Measurements from ENCODE around the gene OTUD7B.
A peak's percentile ranks its signal among the peaks of the same experiment; 100 is the strongest.
"Not testable (repeated sequence)": the region's sequence is repeated elsewhere in the genome, so short reads cannot be mapped to it uniquely, and the experiment has no call there.

Gene OTUD7B

DNA sequence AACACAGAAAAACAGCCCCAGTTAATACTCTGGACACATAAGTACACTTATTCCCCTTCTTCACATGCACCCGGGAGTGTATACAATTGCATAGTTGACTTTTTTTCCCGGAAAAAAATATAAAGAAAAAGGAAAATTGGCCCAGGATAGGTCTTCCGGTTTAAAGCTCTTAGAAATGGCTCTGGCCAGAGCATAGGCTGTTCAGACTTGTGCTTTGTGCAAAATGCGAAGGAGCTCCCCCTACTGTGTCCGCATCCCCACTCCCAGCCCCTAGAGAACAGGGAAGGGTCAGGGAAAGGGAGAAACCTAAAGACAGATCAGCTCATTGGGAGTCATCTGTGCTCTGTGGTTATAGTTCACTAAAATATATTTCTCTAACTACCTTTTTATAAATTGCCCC is 68.3 kb downstream of the OTUD7B start (continued):
- TF ChIP-seq, protein P1, sequence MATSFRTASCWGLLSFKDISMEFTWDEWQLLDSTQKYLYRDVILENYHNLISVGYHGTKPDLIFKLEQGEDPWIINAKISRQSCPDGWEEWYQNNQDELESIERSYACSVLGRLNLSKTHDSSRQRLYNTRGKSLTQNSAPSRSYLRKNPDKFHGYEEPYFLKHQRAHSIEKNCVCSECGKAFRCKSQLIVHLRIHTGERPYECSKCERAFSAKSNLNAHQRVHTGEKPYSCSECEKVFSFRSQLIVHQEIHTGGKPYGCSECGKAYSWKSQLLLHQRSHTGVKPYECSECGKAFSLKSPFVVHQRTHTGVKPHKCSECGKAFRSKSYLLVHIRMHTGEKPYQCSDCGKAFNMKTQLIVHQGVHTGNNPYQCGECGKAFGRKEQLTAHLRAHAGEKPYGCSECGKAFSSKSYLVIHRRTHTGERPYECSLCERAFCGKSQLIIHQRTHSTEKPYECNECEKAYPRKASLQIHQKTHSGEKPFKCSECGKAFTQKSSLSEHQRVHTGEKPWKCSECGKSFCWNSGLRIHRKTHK (tag by site-specific recombination; IDR thresholded peaks at IDR 0.05) = no peak
- TF ChIP-seq ZSCAN30 (tag by site-specific recombination; IDR thresholded peaks at IDR 0.05) (no peak), ZNF362 (tag by site-specific recombination; IDR thresholded peaks at IDR 0.05) (no peak), ZFP37 (tag by site-specific recombination; IDR thresholded peaks at IDR 0.05) (no peak), ZFP3 (tag by site-specific recombination; IDR thresholded peaks at IDR 0.05; ENCODE audit: low read depth) (no peak), ZNF112 (tag by site-specific recombination; IDR thresholded peaks at IDR 0.05) (no peak), BCL11A (tag by site-specific recombination; IDR thresholded peaks at IDR 0.05; ENCODE audit: low read depth) (no peak), KLF9 (tag by site-specific recombination; IDR thresholded peaks at IDR 0.05; ENCODE audit: low read depth) (no peak), HIC1 (tag by site-specific recombination; IDR thresholded peaks at IDR 0.05) (no peak)

- H3K36me3 ChIP-seq (ENCODE audit: control insufficient read depth in 2 of 2, insufficient read depth in 1 of 2, low read length in 2 of 2) = peaks cover 0 to 21% of the 10 kb centered on the region in 2 experiments; a peak in 1 of 3 replicates
- POLR2A ChIA-PET = interaction anchor here (4.3 kb wide), 1 partner anchor 52 kb away, joined by 48 read pairs; a partner anchor contains a TSS
- peak; percentile 63; the same call in 1 of the 2 replicates for TF ChIP-seq ZNF394 (tag by site-specific recombination; IDR thresholded peaks at IDR 0.05; ENCODE audit: borderline replicate concordance)
- no peak for TF ChIP-seq ZSCAN18 (tag by site-specific recombination; IDR thresholded peaks at IDR 0.05)
- TF ChIP-seq, protein P2, sequence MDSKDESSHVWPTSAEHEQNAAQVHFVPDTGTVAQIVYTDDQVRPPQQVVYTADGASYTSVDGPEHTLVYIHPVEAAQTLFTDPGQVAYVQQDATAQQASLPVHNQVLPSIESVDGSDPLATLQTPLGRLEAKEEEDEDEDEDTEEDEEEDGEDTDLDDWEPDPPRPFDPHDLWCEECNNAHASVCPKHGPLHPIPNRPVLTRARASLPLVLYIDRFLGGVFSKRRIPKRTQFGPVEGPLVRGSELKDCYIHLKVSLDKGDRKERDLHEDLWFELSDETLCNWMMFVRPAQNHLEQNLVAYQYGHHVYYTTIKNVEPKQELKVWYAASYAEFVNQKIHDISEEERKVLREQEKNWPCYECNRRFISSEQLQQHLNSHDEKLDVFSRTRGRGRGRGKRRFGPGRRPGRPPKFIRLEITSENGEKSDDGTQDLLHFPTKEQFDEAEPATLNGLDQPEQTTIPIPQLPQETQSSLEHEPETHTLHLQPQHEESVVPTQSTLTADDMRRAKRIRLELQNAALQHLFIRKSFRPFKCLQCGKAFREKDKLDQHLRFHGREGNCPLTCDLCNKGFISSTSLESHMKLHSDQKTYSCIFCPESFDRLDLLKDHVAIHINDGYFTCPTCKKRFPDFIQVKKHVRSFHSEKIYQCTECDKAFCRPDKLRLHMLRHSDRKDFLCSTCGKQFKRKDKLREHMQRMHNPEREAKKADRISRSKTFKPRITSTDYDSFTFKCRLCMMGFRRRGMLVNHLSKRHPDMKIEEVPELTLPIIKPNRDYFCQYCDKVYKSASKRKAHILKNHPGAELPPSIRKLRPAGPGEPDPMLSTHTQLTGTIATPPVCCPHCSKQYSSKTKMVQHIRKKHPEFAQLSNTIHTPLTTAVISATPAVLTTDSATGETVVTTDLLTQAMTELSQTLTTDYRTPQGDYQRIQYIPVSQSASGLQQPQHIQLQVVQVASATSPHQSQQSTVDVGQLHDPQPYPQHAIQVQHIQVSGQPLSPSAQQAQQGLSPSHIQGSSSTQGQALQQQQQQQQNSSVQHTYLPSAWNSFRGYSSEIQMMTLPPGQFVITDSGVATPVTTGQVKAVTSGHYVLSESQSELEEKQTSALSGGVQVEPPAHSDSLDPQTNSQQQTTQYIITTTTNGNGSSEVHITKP (tag by site-specific recombination; IDR thresholded peaks at IDR 0.05) = peak; percentile 98
- H3K27ac ChIP-seq (ENCODE audit: extremely low read depth, low read depth, low read length) = no peak overlapping the region
- no peak overlapping the region for H3K4me3 ChIP-seq (ENCODE audit: low read depth, low read length)
- CTCF ChIA-PET = interaction anchor here (0.6 to 1.2 kb wide), 4 partner anchors 10 to 117 kb away, joined by 3 to 10 read pairs (median 4); no protein-coding TSS in a partner anchor
- no peaks in the 10 kb centered on the region for H3K9me3 ChIP-seq (ENCODE audit: control insufficient read depth, insufficient read depth, low read depth, low read length)
- peaks cover 6% of the 10 kb centered on the region; the same call in 1 of the 2 replicates for H3K4me1 ChIP-seq (ENCODE audit: control insufficient read depth, insufficient read depth, low read length)
Observed at GRCh38 chr1:149940427-149940826, 70.1 kb downstream of the OTUD7B start.

DNA sequence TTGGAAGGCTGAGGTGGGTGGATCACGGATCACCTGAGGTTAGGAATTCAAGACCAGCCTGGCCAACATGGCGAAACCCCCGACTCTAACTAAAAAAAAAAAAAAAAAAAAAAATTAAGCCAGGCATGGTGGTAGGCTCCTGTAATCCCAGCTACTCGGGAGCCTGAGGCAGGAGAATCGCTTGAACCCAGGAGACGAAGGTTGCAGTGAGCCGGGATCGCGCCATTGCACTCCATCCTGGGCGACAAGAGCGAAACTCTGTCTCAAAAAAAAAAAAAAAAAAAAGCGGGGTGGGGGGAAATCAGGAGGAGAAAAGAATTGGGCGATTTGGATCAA is 71.9 kb downstream of the OTUD7B start:
- ChIA-PET CTCF (interaction anchor here (0.9 kb wide), 1 partner anchor 23 kb away, joined by 3 read pairs; no protein-coding TSS in a partner anchor), POLR2A (interaction anchor here (0.6 to 4.3 kb wide), 9 partner anchors 9 to 405 kb away, joined by 3 to 48 read pairs (median 3); a partner anchor contains a TSS)
- H3K4me1 ChIP-seq (ENCODE audit: control insufficient read depth, insufficient read depth, low read length); H3K9me3 ChIP-seq (ENCODE audit: control insufficient read depth, insufficient read depth, low read depth, low read length): not testable (repeated sequence)
- peak; percentile 72 for TF ChIP-seq ZNF335 (tag by site-specific recombination; conservative IDR thresholded peaks at IDR 0.05)
- TF ChIP-seq ZNF362 (tag by site-specific recombination; IDR thresholded peaks at IDR 0.05) = peak; percentile 97
- H3K4me3 ChIP-seq (ENCODE audit: low read depth, low read length) = peak overlapping the region; percentile 41
- H3K27ac ChIP-seq (ENCODE audit: extremely low read depth, low read depth, low read length) = peak overlapping the region; percentile 62
- H3K36me3 ChIP-seq (ENCODE audit: control insufficient read depth in 2 of 2, insufficient read depth in 1 of 2, low read length in 2 of 2) = peaks cover 0 to 11% of the 10 kb centered on the region in 2 experiments; a peak in 1 of 3 replicates
